HG02759 (cell line): ENCODE measurements around the gene C3orf52.
A peak's percentile ranks its signal among the peaks of the same experiment; 100 is the strongest.

Experiments
- ATAC-seq: cut with Tn5 transposase; IDR thresholded peaks from one replicate; pipeline ENCODE4 v1.9.1; 2021; ENCODE audit warnings: mild to moderate bottlenecking, moderate library complexity; ENCODE audit not compliant: unreplicated experiment

Gene C3orf52

GRCh38 chr3:112134335-112135124, 48.3 kb downstream of the C3orf52 start:
- ATAC-seq = no peak

GRCh38 chr3:112136046-112136445, 49.9 kb downstream of the C3orf52 start:
- peak; percentile 17 for ATAC-seq

- ATAC-seq = peak; percentile 25
Observed at GRCh38 chr3:112136959-112137693, 50.9 kb downstream of the C3orf52 start.

- no peak for ATAC-seq
Observed at GRCh38 chr3:112137781-112138180, 51.6 kb downstream of the C3orf52 start.

- no peak for ATAC-seq
Observed at GRCh38 chr3:112138219-112138969, 52.2 kb downstream of the C3orf52 start.

- ATAC-seq = no peak
Observed at GRCh38 chr3:112140584-112140983, 54.4 kb downstream of the C3orf52 start.

- ATAC-seq = no peak
Observed at GRCh38 chr3:112141293-112141692, 55.1 kb downstream of the C3orf52 start.

- peak; percentile 66 for ATAC-seq
Observed at GRCh38 chr3:112143251-112143650, 57.1 kb downstream of the C3orf52 start.

GRCh38 chr3:112143689-112144088, 57.5 kb downstream of the C3orf52 start:
- no peak for ATAC-seq

GRCh38 chr3:112149136-112149535, 62.9 kb downstream of the C3orf52 start:
- ATAC-seq = no peak

- ATAC-seq = no peak
Observed at GRCh38 chr3:112167758-112168157, 81.6 kb downstream of the C3orf52 start.
